GM21515 (cell line): ENCODE results near the gene HDAC1.

ENCODE experiments used
- ATAC-seq: cut with Tn5 transposase; IDR thresholded peaks from one replicate; pipeline ENCODE4 v1.9.1; 2021; ENCODE audit not compliant: unreplicated experiment

HDAC1 gene

GRCh38 chr1:32327204-32327603 lies 35.3 kb downstream of the HDAC1 start:
- no peak for ATAC-seq

GRCh38 chr1:32329931-32330466 lies 38.1 kb downstream of the HDAC1 start:
- ATAC-seq, result no peak

GRCh38 chr1:32330558-32331151 lies 38.8 kb downstream of the HDAC1 start:
- no peak for ATAC-seq

- no peak for ATAC-seq
Observed at GRCh38 chr1:32331549-32331948, 39.7 kb downstream of the HDAC1 start.

- no peak for ATAC-seq
Observed at GRCh38 chr1:32332290-32333079, 40.6 kb downstream of the HDAC1 start.

GRCh38 chr1:32333251-32333963 lies 41.5 kb downstream of the HDAC1 start:
- no peak for ATAC-seq

GRCh38 chr1:32334274-32334861 lies 42.5 kb downstream of the HDAC1 start:
- ATAC-seq, result no peak

- ATAC-seq, result no peak
Observed at GRCh38 chr1:32334864-32335534, 43.1 kb downstream of the HDAC1 start.

- ATAC-seq, result no peak
Observed at GRCh38 chr1:32335535-32335789, 43.6 kb downstream of the HDAC1 start.

- ATAC-seq, result peak; percentile 41
Observed at GRCh38 chr1:32335790-32336590, 44.1 kb downstream of the HDAC1 start, which contains the start of gene MARCKSL1. MARCKSL1 (minus strand) TSS chr1:32336233; CDS start chr1:32336033, 200 bp downstream.

GRCh38 chr1:32336591-32336932 lies 44.7 kb downstream of the HDAC1 start:
- no peak for ATAC-seq

GRCh38 chr1:32336963-32337675 lies 45.2 kb downstream of the HDAC1 start:
- ATAC-seq, result no peak

- ATAC-seq, result no peak
Observed at GRCh38 chr1:32337855-32338636, 46.2 kb downstream of the HDAC1 start.

GRCh38 chr1:32338637-32339145 lies 46.8 kb downstream of the HDAC1 start:
- no peak for ATAC-seq

GRCh38 chr1:32339363-32339978 lies 47.6 kb downstream of the HDAC1 start:
- ATAC-seq, result no peak

GRCh38 chr1:32341186-32341757 lies 49.4 kb downstream of the HDAC1 start:
- ATAC-seq, result no peak

GRCh38 chr1:32341971-32342370 lies 50.1 kb downstream of the HDAC1 start:
- no peak for ATAC-seq

- ATAC-seq, result no peak
Observed at GRCh38 chr1:32342704-32343103, 50.8 kb downstream of the HDAC1 start.
